ENCODE results near the gene MELTF.
A peak's percentile ranks its signal among the peaks of the same experiment; 100 is the strongest.

MELTF gene

DNA sequence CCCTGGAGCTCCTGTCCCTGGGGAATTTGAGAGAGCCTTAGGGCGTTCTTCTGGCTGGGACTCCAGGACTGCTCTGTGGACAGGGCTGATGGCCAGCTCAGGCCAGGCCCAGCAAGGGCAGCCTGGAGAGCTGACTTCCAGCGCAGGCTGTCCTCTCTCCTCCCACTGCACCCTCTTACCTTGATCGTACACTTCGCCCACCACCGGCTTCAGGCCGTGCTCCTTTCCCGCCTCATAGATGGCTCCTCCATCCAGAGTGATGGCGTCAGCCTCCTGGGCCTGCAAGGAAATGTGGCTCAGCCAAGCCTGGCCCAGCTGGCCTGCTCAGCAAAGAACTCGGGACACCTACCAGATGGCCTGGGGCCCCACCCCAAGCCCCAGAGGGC lies 3.1 kb downstream of the MELTF start:
- no peak for DNase-seq (ENCODE audit: low read depth)
- no peak overlapping the region for H3K4me3 ChIP-seq (ENCODE audit: low read depth, low read length)
- TF ChIP-seq, protein P1, sequence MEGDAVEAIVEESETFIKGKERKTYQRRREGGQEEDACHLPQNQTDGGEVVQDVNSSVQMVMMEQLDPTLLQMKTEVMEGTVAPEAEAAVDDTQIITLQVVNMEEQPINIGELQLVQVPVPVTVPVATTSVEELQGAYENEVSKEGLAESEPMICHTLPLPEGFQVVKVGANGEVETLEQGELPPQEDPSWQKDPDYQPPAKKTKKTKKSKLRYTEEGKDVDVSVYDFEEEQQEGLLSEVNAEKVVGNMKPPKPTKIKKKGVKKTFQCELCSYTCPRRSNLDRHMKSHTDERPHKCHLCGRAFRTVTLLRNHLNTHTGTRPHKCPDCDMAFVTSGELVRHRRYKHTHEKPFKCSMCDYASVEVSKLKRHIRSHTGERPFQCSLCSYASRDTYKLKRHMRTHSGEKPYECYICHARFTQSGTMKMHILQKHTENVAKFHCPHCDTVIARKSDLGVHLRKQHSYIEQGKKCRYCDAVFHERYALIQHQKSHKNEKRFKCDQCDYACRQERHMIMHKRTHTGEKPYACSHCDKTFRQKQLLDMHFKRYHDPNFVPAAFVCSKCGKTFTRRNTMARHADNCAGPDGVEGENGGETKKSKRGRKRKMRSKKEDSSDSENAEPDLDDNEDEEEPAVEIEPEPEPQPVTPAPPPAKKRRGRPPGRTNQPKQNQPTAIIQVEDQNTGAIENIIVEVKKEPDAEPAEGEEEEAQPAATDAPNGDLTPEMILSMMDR (IDR thresholded peaks at IDR 0.05; ENCODE audit: insufficient read depth, low read depth, low read length, missing control alignments): no peak

DNA sequence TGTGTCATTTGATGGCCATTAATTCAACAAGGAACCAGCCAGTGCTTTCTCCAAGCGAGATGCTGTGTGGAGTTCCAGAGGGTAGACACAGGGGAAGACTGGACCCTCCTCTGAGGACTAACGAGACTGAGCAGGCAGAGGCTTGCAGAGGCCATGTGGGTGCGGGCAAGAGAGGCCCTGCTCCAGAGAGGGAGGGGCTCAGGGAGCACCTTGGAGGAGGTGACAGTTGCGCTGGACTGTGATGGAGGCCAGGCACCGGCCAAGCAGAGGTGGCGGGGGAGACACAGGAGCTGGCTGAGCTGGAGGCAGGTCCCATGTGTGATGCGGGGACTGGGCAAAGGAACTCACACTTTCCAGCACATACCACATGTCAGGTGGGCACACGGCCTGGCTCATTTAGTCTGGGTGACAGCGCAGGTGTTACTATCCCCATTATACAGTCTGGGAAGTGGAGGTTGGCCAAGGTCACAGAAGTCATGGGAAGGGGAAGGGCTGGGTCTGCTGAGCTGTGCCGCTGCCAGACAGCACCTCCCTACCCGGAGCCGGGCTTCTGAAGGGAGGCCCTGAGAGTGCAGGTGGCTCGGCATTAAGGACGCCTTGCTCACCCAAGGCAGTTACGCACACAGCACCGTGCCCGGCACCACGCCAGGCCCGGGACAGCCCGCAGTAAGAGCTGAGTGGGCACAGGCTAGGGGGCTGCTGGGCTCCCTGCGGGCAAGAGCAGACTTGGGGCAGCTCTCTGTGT lies 3.7 kb downstream of the MELTF start:
- TF ChIP-seq, protein P1 (IDR thresholded peaks at IDR 0.05; ENCODE audit: insufficient read depth, low read depth, low read length, missing control alignments): no peak
- peak; percentile 1 for DNase-seq (ENCODE audit: low read depth)
- no peak overlapping the region for H3K4me3 ChIP-seq (ENCODE audit: low read depth, low read length)

DNA sequence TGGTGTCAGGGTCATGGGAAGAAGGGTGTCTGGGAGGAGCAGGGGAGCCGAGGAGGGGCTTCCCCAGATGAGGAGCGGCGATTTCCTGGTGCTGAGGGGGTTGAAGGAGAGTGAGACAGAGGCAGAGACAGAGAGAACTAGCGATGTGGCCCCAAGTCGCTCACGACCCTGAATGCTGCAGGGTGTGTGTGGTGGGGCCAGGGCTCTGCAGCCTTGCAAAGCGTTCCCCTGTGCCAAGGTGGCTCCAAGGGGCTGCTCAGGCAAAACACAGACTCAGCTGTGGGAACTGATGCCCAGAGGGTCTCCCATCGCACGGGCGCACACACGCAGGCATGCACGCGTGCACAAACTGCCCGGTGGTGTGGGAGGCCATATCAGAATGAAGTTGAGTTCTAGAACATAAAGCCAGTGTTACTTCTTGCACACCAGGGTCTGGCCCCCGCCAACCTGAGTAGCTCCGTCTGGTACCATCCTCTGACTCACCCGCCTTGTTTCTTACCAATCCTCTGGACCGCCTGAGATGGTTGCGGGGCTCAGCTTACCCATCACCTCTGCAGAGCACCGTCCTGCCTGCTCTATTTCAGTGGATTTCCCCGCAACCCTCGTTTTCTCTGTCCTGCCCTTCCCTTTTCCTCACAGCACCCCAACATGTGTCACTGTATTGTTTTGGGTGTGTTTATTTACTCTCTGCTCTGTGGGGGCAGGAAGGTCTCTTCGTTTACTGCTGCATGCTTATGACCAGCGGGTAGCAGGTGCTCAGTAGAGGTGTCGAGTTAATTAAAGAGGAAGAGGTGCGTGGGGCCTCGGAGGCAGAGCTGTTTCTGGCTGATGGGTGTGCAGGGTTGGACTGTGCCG lies 4.5 kb downstream of the MELTF start:
- DNase-seq (ENCODE audit: low read depth): peak; percentile 2
- TF ChIP-seq, protein P1 (IDR thresholded peaks at IDR 0.05; ENCODE audit: insufficient read depth, low read depth, low read length, missing control alignments): no peak
- no peak overlapping the region for H3K4me3 ChIP-seq (ENCODE audit: low read depth, low read length)

DNA sequence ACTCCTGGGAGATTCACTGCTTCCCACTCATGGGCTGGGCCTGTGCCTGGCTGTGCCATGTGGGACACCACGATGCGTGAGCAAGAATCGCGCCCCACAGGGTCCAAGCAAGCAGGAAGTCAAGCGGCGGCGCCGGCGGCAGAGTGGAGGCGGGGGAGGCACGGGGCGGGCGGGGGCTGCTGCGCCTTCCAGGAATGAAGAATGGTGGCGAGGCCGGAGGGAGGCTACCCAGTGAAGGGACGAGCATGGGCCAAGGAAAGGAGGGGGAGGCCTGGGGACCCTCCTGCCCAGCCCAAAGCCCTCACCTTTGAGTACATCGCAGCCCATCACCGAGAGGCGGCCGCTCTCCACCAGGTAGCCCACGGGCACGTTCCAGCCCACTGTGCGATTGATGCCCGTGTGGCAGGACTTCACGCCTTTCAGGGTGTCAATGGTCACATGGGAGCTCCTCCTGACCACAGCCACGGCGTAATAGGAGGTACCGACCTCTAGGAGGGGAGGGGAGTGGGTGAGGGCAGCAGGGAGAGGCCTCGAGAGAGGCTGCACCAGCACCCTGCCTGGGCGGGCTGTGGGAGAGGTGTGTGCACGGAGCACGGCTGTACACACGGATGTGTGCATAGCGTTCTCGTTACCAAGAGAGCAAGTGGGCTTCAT lies 5.5 kb downstream of the MELTF start:
- H3K4me3 ChIP-seq (ENCODE audit: low read depth, low read length): peak overlapping the region; percentile 30; the same call in 1 of the 2 replicates
- TF ChIP-seq, protein P1 (IDR thresholded peaks at IDR 0.05; ENCODE audit: insufficient read depth, low read depth, low read length, missing control alignments): no peak
- peak; percentile 25 for DNase-seq (ENCODE audit: low read depth)

DNA sequence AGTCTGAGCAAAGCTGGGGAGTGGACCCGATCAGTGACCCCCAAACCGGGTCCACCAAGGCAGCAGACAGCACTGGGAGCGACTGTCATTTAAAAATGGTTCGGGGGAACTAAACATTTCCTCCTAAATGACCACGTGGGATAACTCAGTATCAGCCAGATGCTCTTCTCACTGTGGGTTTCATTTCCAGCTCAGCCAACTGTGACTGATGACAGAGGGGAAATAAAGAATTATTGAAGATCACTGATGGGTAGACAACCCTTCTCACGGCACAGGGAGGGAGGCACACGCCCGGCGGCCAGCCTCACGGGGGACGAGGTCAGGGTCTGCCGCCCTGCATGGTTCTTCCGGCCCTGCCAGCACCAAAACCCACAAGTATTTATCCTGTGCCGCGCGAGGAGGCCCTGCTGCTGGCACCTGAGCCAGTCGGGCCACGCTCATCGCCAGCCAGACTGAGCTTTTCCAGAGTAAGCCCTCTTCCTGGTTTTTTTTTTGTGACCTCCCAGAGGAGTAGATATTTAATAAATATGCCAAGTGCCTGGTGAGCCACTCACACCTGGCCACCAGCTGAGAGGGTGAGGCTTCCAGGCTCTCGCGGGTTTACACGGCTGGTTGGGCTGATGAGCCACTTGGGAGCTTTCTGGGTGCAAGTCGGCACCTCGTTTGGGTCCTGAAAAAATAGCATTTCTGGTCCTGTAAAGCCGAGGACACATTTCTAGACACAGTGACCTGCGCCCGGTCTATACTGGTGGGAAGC lies 6.2 kb downstream of the MELTF start:
- TF ChIP-seq, protein P1 (IDR thresholded peaks at IDR 0.05; ENCODE audit: insufficient read depth, low read depth, low read length, missing control alignments): no peak
- peak; percentile 70 for DNase-seq (ENCODE audit: low read depth)
- peak overlapping the region; percentile 30 for H3K4me3 ChIP-seq (ENCODE audit: low read depth, low read length)
